ENCODE data around the gene UNC79.

Gene UNC79

DNA sequence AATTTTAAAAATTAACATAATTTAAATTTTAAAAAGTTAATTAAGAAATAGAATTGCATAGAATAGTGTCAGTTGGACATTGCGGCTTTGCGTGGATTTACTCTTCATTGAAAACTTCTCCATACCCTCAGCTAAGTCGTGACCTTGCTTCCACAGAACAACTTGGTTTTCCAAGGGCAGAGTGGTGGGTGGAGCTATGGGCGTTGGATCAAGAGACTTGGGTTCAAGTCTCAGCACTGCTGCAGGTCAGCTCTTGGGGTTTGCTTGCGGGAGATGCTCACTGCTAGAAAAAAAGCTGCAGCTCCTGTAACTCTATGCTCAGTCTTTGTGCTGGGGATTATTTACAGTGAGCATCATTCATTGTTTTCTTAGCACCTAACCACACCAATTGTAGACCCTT is 223.9 kb downstream of the UNC79 start:
- no peak for DNase-seq (ENCODE audit: low spot score)
- TF ChIP-seq, protein P1, sequence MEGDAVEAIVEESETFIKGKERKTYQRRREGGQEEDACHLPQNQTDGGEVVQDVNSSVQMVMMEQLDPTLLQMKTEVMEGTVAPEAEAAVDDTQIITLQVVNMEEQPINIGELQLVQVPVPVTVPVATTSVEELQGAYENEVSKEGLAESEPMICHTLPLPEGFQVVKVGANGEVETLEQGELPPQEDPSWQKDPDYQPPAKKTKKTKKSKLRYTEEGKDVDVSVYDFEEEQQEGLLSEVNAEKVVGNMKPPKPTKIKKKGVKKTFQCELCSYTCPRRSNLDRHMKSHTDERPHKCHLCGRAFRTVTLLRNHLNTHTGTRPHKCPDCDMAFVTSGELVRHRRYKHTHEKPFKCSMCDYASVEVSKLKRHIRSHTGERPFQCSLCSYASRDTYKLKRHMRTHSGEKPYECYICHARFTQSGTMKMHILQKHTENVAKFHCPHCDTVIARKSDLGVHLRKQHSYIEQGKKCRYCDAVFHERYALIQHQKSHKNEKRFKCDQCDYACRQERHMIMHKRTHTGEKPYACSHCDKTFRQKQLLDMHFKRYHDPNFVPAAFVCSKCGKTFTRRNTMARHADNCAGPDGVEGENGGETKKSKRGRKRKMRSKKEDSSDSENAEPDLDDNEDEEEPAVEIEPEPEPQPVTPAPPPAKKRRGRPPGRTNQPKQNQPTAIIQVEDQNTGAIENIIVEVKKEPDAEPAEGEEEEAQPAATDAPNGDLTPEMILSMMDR (IDR thresholded peaks at IDR 0.05; ENCODE audit: borderline replicate concordance, control extremely low read depth, extremely low read depth, insufficient read depth, missing control alignments), result no peak
- in situ Hi-C loops (cut with MboI; ENCODE audit: low sequenced_read_pairs, unreplicated experiment), result loop anchor here (10.0 to 25.0 kb wide), 2 partner anchors 250 to 508 kb away; partner anchors contain the start of gene PPP4R4

GRCh38 chr14:93655078-93655750 is 224.5 kb downstream of the UNC79 start:
- DNase-seq (ENCODE audit: low spot score), result peak; percentile 39
- in situ Hi-C loops (cut with MboI; ENCODE audit: low sequenced_read_pairs, unreplicated experiment), result loop anchor here (10.0 to 25.0 kb wide), 2 partner anchors 250 to 507 kb away; partner anchors contain the start of gene PPP4R4
- TF ChIP-seq, protein P1 (IDR thresholded peaks at IDR 0.05; ENCODE audit: borderline replicate concordance, control extremely low read depth, extremely low read depth, insufficient read depth, missing control alignments), result peak; percentile 27

- no peak for DNase-seq (ENCODE audit: low spot score)
- in situ Hi-C loops (cut with MboI; ENCODE audit: low sequenced_read_pairs, unreplicated experiment), result loop anchor here (10.0 to 25.0 kb wide), 2 partner anchors 247 to 504 kb away; partner anchors contain the start of gene PPP4R4
- TF ChIP-seq, protein P1 (IDR thresholded peaks at IDR 0.05; ENCODE audit: borderline replicate concordance, control extremely low read depth, extremely low read depth, insufficient read depth, missing control alignments), result no peak
Measured at GRCh38 chr14:93657875-93658274, 227.1 kb downstream of the UNC79 start.

DNA sequence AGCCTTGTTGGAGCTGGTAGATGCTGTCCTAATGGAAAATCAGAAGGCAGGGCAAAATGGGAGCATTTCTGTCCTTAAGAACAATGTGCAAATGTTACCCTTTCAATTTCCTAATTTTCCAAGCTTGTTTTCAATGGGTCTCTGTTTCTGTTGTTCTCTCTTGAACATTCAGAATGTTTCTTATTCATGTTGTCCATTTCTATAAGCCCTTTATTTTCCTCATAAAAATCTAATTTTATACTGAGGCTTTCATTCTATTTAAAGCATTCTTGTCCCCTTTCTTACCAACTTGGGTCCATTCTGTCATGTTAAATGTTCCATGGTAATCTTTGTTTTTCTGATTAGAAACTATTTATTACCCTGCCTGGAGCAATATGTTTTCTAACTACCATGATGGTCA is 232.6 kb downstream of the UNC79 start:
- in situ Hi-C loops (cut with MboI; ENCODE audit: low sequenced_read_pairs, unreplicated experiment), result loop anchor here (25.0 kb wide), 1 partner anchor 499 kb away; the partner anchor contains the start of gene PPP4R4
- TF ChIP-seq, protein P1 (IDR thresholded peaks at IDR 0.05; ENCODE audit: borderline replicate concordance, control extremely low read depth, extremely low read depth, insufficient read depth, missing control alignments), result no peak
- DNase-seq (ENCODE audit: low spot score), result no peak

DNA sequence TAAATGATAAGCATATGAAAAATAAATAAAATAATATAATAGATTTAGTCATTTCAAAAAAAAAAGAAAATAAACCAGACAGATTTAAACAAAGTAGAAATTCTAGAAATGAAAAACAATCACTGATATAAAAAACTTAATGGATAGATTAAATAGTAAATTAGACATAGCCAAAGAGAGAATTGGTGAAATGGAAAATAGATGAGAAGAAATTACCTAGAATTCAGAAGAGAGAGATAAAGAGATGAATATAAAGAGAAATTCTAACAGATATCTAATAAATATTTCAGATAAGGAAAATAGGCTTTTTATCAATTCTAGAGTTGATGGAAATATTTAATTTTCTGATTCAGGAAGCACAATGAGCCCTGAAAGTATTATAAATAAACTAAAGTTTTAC is 234.4 kb downstream of the UNC79 start:
- in situ Hi-C loops (cut with MboI; ENCODE audit: low sequenced_read_pairs, unreplicated experiment), result loop anchor here (25.0 kb wide), 1 partner anchor 497 kb away; the partner anchor contains the start of gene PPP4R4
- TF ChIP-seq, protein P1 (IDR thresholded peaks at IDR 0.05; ENCODE audit: borderline replicate concordance, control extremely low read depth, extremely low read depth, insufficient read depth, missing control alignments), result no peak
- no peak for DNase-seq (ENCODE audit: low spot score)

GRCh38 chr14:93669632-93670031 is 238.9 kb downstream of the UNC79 start:
- DNase-seq (ENCODE audit: low spot score), result no peak
- TF ChIP-seq, protein P1 (IDR thresholded peaks at IDR 0.05; ENCODE audit: borderline replicate concordance, control extremely low read depth, extremely low read depth, insufficient read depth, missing control alignments), result no peak
- in situ Hi-C loops (cut with MboI; ENCODE audit: low sequenced_read_pairs, unreplicated experiment), result loop anchor here (25.0 kb wide), 1 partner anchor 493 kb away; the partner anchor contains the start of gene PPP4R4
